ENCODE results near the gene PRR19. TPM values are rescaled to one million over a fixed set of nuclear protein-coding genes. Genes with fewer than 3 reads are reported as not detected.
A peak's percentile ranks its signal among the peaks of the same experiment; 100 is the strongest.

Gene PRR19
- total and polyA plus RNA-seq, 10 of the 15 experiments (the other 5 are each of a cell fraction or from before 2014, with no cell fraction given) = 0.09 to 1.7 (median 0.73) TPM; not detected in 1

- no peak for TF ChIP-seq SUZ12 (IDR thresholded peaks at IDR 0.05; ENCODE audit: unreplicated experiment)
- TF ChIP-seq ZSCAN29 (IDR thresholded peaks at IDR 0.05) = no peak
- TF ChIP-seq ZNF217 (IDR thresholded peaks at IDR 0.05) = no peak
- TF ChIP-seq BCLAF1 (IDR thresholded peaks at IDR 0.05) = no peak
- no peak for TF ChIP-seq SIX5 (IDR thresholded peaks at IDR 0.05; ENCODE audit: low read depth, low read length, severe bottlenecking)
- no peak for TF ChIP-seq ZNF687 (IDR thresholded peaks at IDR 0.05)
- TF ChIP-seq NFYA (IDR thresholded peaks at IDR 0.05; ENCODE audit: borderline replicate concordance, low read depth, low read length) = no peak
- TF ChIP-seq SPI1 (IDR thresholded peaks at IDR 0.05; ENCODE audit: borderline replicate concordance, insufficient read depth, low read depth, low read length) = peak; percentile 30; the same call in 1 of the 2 replicates
- TF ChIP-seq STAT3 (IDR thresholded peaks at IDR 0.05; ENCODE audit: low read depth, low read length) = no peak
- no peak for TF ChIP-seq KDM1A (IDR thresholded peaks at IDR 0.05; ENCODE audit: borderline replicate concordance)
- peak; percentile 43; the same call in 1 of the 2 replicates for TF ChIP-seq BCL11A (IDR thresholded peaks at IDR 0.05; ENCODE audit: low read depth, low read length)
- peak; percentile 77 for TF ChIP-seq E2F4 (IDR thresholded peaks at IDR 0.05; ENCODE audit: low read depth, low read length)
- TF ChIP-seq ETV6 (conservative IDR thresholded peaks at IDR 0.05 in 1 of 2, IDR thresholded peaks at IDR 0.05 in 1 of 2; ENCODE audit: borderline replicate concordance in 1 of 2, low read depth in 1 of 2) = no peak
- no peak for TF ChIP-seq E2F8 (IDR thresholded peaks at IDR 0.05; ENCODE audit: low read depth, partially characterized antibody)
- peak; percentile 4; the same call in 1 of the 2 replicates for TF ChIP-seq USF2 (IDR thresholded peaks at IDR 0.05; ENCODE audit: borderline replicate concordance, low read depth, low read length)
- TF ChIP-seq IKZF1 (conservative IDR thresholded peaks at IDR 0.05) = no peak
Measured at GRCh38 chr19:42268142-42268703, 33.7 kb upstream of the PRR19 start (continued).

Measured in GM12878 (cell line).